Measurements from ENCODE around the gene TEX2.

The TEX2 gene

GRCh38 chr17:64291268-64291851, 28.3 kb upstream of the TEX2 start:
- Histone ChIP-seq H3K9ac (ENCODE audit: low read length in 2 of 2) (no peak overlapping the region), H3K4me1 (ENCODE audit: control insufficient read depth, insufficient read depth, low read length) (no peaks in the 10 kb centered on the region), H3K27ac (ENCODE audit: low read length) (no peak overlapping the region), H3K36me3 (ENCODE audit: control insufficient read depth in 2 of 2, insufficient read depth in 2 of 2, low read length in 2 of 2) (no peaks in the 10 kb centered on the region), H3K9me3 (ENCODE audit: control insufficient read depth in 2 of 2, low read length in 2 of 2) (peaks cover 4 to 9% of the 10 kb centered on the region in 2 donors), H3K4me3 (ENCODE audit: low read length in 2 of 2) (no peak overlapping the region), H3K27me3 (ENCODE audit: control insufficient read depth in 1 of 2, insufficient read depth in 2 of 2, low read length in 2 of 2) (no peaks in the 10 kb centered on the region)

GRCh38 chr17:64289741-64290141, 26.7 kb upstream of the TEX2 start:
- Histone ChIP-seq H3K4me1 (ENCODE audit: control insufficient read depth, insufficient read depth, low read length) (no peaks in the 10 kb centered on the region), H3K27ac (ENCODE audit: low read length) (no peak overlapping the region), H3K4me3 (ENCODE audit: low read length in 2 of 2) (no peak overlapping the region), H3K9me3 (ENCODE audit: control insufficient read depth in 2 of 2, low read length in 2 of 2) (peaks cover 4 to 9% of the 10 kb centered on the region in 2 donors), H3K27me3 (ENCODE audit: control insufficient read depth in 1 of 2, insufficient read depth in 2 of 2, low read length in 2 of 2) (no peaks in the 10 kb centered on the region), H3K36me3 (ENCODE audit: control insufficient read depth in 2 of 2, insufficient read depth in 2 of 2, low read length in 2 of 2) (no peaks in the 10 kb centered on the region), H3K9ac (ENCODE audit: low read length in 2 of 2) (no peak overlapping the region)

GRCh38 chr17:64282753-64283080, 19.7 kb upstream of the TEX2 start:
- no peak overlapping the region for H3K9ac ChIP-seq (ENCODE audit: low read length in 2 of 2)

GRCh38 chr17:64281962-64282752, 19.1 kb upstream of the TEX2 start:
- H3K9ac ChIP-seq (ENCODE audit: low read length in 2 of 2): no peak overlapping the region
- no peaks in the 10 kb centered on the region for H3K27me3 ChIP-seq (ENCODE audit: control insufficient read depth in 1 of 2, insufficient read depth in 2 of 2, low read length in 2 of 2)
- H3K36me3 ChIP-seq (ENCODE audit: control insufficient read depth in 2 of 2, insufficient read depth in 2 of 2, low read length in 2 of 2): no peaks in the 10 kb centered on the region
- peaks cover 8% of the 10 kb centered on the region for H3K4me1 ChIP-seq (ENCODE audit: control insufficient read depth, insufficient read depth, low read length)
- no peaks in the 10 kb centered on the region for H3K9me3 ChIP-seq (ENCODE audit: control insufficient read depth in 2 of 2, low read length in 2 of 2)
- no peak overlapping the region for H3K4me3 ChIP-seq (ENCODE audit: low read length in 2 of 2)
- no peak overlapping the region for H3K27ac ChIP-seq (ENCODE audit: low read length)

More at GRCh38 chr17:64282753-64283080, 19.7 kb upstream of the TEX2 start:
- Histone ChIP-seq H3K36me3 (ENCODE audit: control insufficient read depth in 2 of 2, insufficient read depth in 2 of 2, low read length in 2 of 2) (no peaks in the 10 kb centered on the region), H3K9me3 (ENCODE audit: control insufficient read depth in 2 of 2, low read length in 2 of 2) (no peaks in the 10 kb centered on the region), H3K4me3 (ENCODE audit: low read length in 2 of 2) (no peak overlapping the region), H3K27me3 (ENCODE audit: control insufficient read depth in 1 of 2, insufficient read depth in 2 of 2, low read length in 2 of 2) (no peaks in the 10 kb centered on the region), H3K4me1 (ENCODE audit: control insufficient read depth, insufficient read depth, low read length) (peaks cover 4% of the 10 kb centered on the region), H3K27ac (ENCODE audit: low read length) (no peak overlapping the region)

GRCh38 chr17:64278614-64279013, 15.6 kb upstream of the TEX2 start:
- peaks cover 8% of the 10 kb centered on the region for H3K4me1 ChIP-seq (ENCODE audit: control insufficient read depth, insufficient read depth, low read length)
- no peaks in the 10 kb centered on the region for H3K9me3 ChIP-seq (ENCODE audit: control insufficient read depth in 2 of 2, low read length in 2 of 2)
- no peak overlapping the region for H3K4me3 ChIP-seq (ENCODE audit: low read length in 2 of 2)
- no peak overlapping the region for H3K9ac ChIP-seq (ENCODE audit: low read length in 2 of 2)
- H3K27me3 ChIP-seq (ENCODE audit: control insufficient read depth in 1 of 2, insufficient read depth in 2 of 2, low read length in 2 of 2): no peaks in the 10 kb centered on the region
- no peaks in the 10 kb centered on the region for H3K36me3 ChIP-seq (ENCODE audit: control insufficient read depth in 2 of 2, insufficient read depth in 2 of 2, low read length in 2 of 2)
- H3K27ac ChIP-seq (ENCODE audit: low read length): no peak overlapping the region

- H3K27me3 ChIP-seq (ENCODE audit: control insufficient read depth in 1 of 2, insufficient read depth in 2 of 2, low read length in 2 of 2): no peaks in the 10 kb centered on the region
- peaks cover 8% of the 10 kb centered on the region for H3K4me1 ChIP-seq (ENCODE audit: control insufficient read depth, insufficient read depth, low read length)
- H3K27ac ChIP-seq (ENCODE audit: low read length): no peak overlapping the region
- no peak overlapping the region for H3K4me3 ChIP-seq (ENCODE audit: low read length in 2 of 2)
- no peaks in the 10 kb centered on the region for H3K9me3 ChIP-seq (ENCODE audit: control insufficient read depth in 2 of 2, low read length in 2 of 2)
- H3K36me3 ChIP-seq (ENCODE audit: control insufficient read depth in 2 of 2, insufficient read depth in 2 of 2, low read length in 2 of 2): no peaks in the 10 kb centered on the region
- H3K9ac ChIP-seq (ENCODE audit: low read length in 2 of 2): no peak overlapping the region
Measured at GRCh38 chr17:64277831-64278562, 14.9 kb upstream of the TEX2 start.

- Histone ChIP-seq H3K4me1 (ENCODE audit: control insufficient read depth, insufficient read depth, low read length) (peaks cover 8% of the 10 kb centered on the region), H3K9ac (ENCODE audit: low read length in 2 of 2) (no peak overlapping the region), H3K27me3 (ENCODE audit: control insufficient read depth in 1 of 2, insufficient read depth in 2 of 2, low read length in 2 of 2) (no peaks in the 10 kb centered on the region), H3K27ac (ENCODE audit: low read length) (no peak overlapping the region), H3K36me3 (ENCODE audit: control insufficient read depth in 2 of 2, insufficient read depth in 2 of 2, low read length in 2 of 2) (no peaks in the 10 kb centered on the region), H3K4me3 (ENCODE audit: low read length in 2 of 2) (no peak overlapping the region), H3K9me3 (ENCODE audit: control insufficient read depth in 2 of 2, low read length in 2 of 2) (peaks cover 0 to 4% of the 10 kb centered on the region in 2 donors)
Measured at GRCh38 chr17:64276961-64277505, 14.0 kb upstream of the TEX2 start.

GRCh38 chr17:64275016-64275415, 12.0 kb upstream of the TEX2 start:
- Histone ChIP-seq H3K27ac (ENCODE audit: low read length) (no peak overlapping the region), H3K9me3 (ENCODE audit: control insufficient read depth in 2 of 2, low read length in 2 of 2) (peaks cover 6 to 9% of the 10 kb centered on the region in 2 donors), H3K4me1 (ENCODE audit: control insufficient read depth, insufficient read depth, low read length) (peaks cover 8% of the 10 kb centered on the region), H3K27me3 (ENCODE audit: control insufficient read depth in 1 of 2, insufficient read depth in 2 of 2, low read length in 2 of 2) (no peaks in the 10 kb centered on the region), H3K4me3 (ENCODE audit: low read length in 2 of 2) (no peak overlapping the region), H3K36me3 (ENCODE audit: control insufficient read depth in 2 of 2, insufficient read depth in 2 of 2, low read length in 2 of 2) (no peaks in the 10 kb centered on the region), H3K9ac (ENCODE audit: low read length in 2 of 2) (no peak overlapping the region)

- Histone ChIP-seq H3K36me3 (ENCODE audit: control insufficient read depth in 2 of 2, insufficient read depth in 2 of 2, low read length in 2 of 2) (no peaks in the 10 kb centered on the region), H3K4me1 (ENCODE audit: control insufficient read depth, insufficient read depth, low read length) (peaks cover 4% of the 10 kb centered on the region), H3K27me3 (ENCODE audit: control insufficient read depth in 1 of 2, insufficient read depth in 2 of 2, low read length in 2 of 2) (peaks cover 0 to 2% of the 10 kb centered on the region in 2 donors), H3K9me3 (ENCODE audit: control insufficient read depth in 2 of 2, low read length in 2 of 2) (peaks cover 6 to 9% of the 10 kb centered on the region in 2 donors), H3K4me3 (ENCODE audit: low read length in 2 of 2) (no peak overlapping the region), H3K27ac (ENCODE audit: low read length) (no peak overlapping the region), H3K9ac (ENCODE audit: low read length in 2 of 2) (no peak overlapping the region)
Measured at GRCh38 chr17:64273006-64273405, 9.9 kb upstream of the TEX2 start.

- Histone ChIP-seq H3K4me1 (ENCODE audit: control insufficient read depth, insufficient read depth, low read length) (no peaks in the 10 kb centered on the region), H3K9me3 (ENCODE audit: control insufficient read depth in 2 of 2, low read length in 2 of 2) (peaks cover 6 to 9% of the 10 kb centered on the region in 2 donors), H3K27me3 (ENCODE audit: control insufficient read depth in 1 of 2, insufficient read depth in 2 of 2, low read length in 2 of 2) (peaks cover 0 to 2% of the 10 kb centered on the region in 2 donors), H3K4me3 (ENCODE audit: low read length in 2 of 2) (no peak overlapping the region), H3K36me3 (ENCODE audit: control insufficient read depth in 2 of 2, insufficient read depth in 2 of 2, low read length in 2 of 2) (no peaks in the 10 kb centered on the region), H3K9ac (ENCODE audit: low read length in 2 of 2) (no peak overlapping the region), H3K27ac (ENCODE audit: low read length) (no peak overlapping the region)
Measured at GRCh38 chr17:64270885-64271284, 7.8 kb upstream of the TEX2 start.
